Activated B cell treated with CpG ODN at 0.5 μM for 24 hours (primary cell): Measurements from ENCODE around the gene GALNT6. TPM values are rescaled to one million over a fixed set of nuclear protein-coding genes. Genes with fewer than 3 reads are reported as not detected.

Experiments
- ATAC-seq: fragments of 200-7000 bp; cut with Tn5 transposase; one replicate; pipeline ENCODE4 v1.10.0; 2021; ENCODE audit warnings: low read depth, mild to moderate bottlenecking, moderate library complexity
- CTCF ChIA-PET: fragments of 350-600 bp; sonication (Branson Sonifier 250); formaldehyde crosslinking; loops from one replicate; lab custom pipeline; 2021; ENCODE audit warnings: antibody characterized with exemption; lab: Charles Lee
- POLR2A ChIA-PET: fragments of 350-600 bp; sonication (Branson Sonifier 250); formaldehyde crosslinking; loops from one replicate; lab custom pipeline; 2021; ENCODE audit warnings: antibody characterized with exemption; lab: Charles Lee
- DNase-seq: peaks from one replicate; pipeline ENCODE4 v3.0.0; 2022
- H3K27ac Mint-ChIP-seq: one replicate; pipeline ENCODE4 v1.8.0; 2020; ENCODE audit warnings: mixed read lengths
- H3K27me3 Mint-ChIP-seq: one replicate; pipeline ENCODE4 v1.8.0; 2021; ENCODE audit warnings: mixed read lengths
- H3K36me3 Mint-ChIP-seq: one replicate; pipeline ENCODE4 v1.8.0; 2021; ENCODE audit warnings: low read depth, mixed read lengths
- H3K4me1 Mint-ChIP-seq: one replicate; pipeline ENCODE4 v1.8.0; 2021; ENCODE audit warnings: mixed read lengths
- H3K4me3 Mint-ChIP-seq: one replicate; pipeline ENCODE4 v1.8.0; 2020; ENCODE audit warnings: mild to moderate bottlenecking, mixed read lengths
- H3K9me3 Mint-ChIP-seq: one replicate; pipeline ENCODE4 v1.8.0; 2020; ENCODE audit warnings: mixed read lengths
- intact Hi-C: fragments of 100-400 bp; cut with micrococcal nuclease; formaldehyde crosslinking; loops from one replicate; pipeline ENCODE4 v1.15.1; 2024
- total RNA-seq: library from RNA; stranded (reverse); gene quantifications from 2 replicates; pipeline ENCODE4 v1.2.3, GENCODE V29; 2022
- TF ChIP-seq, protein P1 (sequence below): fragments of 200-600 bp; IDR thresholded peaks from one replicate; pipeline ENCODE4 v1.8.0; 2022; ENCODE audit warnings: antibody characterized with exemption, mild to moderate bottlenecking

The GALNT6 gene
- total RNA-seq, 1 donor from 2014 or later, result 24.4 TPM

DNA sequence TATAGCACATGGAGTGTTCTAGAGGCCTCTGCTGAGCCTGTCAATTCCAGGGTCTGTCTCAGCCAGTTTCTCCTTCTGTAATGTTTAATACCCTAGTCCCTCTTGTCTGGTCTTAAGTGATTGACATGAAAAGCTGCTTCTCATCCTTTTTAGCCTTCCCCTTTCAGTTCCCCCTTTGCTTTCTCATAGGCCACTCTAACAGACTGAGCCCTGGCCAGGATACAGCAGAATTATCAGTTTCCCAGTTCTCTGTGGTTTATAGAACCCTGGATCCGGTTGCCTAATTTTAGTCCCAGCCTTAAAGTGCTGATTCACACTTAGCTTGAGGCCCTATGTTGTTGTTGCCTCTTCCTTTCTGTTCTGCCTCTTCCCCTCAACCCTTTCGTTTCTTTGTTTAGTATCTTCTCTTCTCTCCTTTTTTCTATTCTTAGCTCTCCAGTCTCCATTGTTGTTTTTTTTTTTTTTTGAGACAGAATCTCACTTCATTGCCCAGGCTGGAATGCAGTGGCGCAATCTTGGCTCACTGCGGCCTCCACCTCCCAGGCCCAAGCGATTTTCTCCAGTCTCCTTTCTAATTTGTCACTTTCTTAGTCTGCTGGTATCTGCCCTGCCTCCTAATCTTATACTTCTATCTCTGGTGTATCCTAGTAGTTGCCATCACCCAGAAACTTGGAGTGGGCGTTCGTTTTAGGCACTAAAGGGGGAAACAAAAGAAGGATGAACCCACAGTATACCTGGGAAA, 64.3 kb downstream of the GALNT6 start:
- H3K36me3 Mint-ChIP-seq, result peaks cover 3% of the 10 kb centered on the region
- H3K9me3 Mint-ChIP-seq, result no peaks in the 10 kb centered on the region
- DNase-seq (no peak), ATAC-seq (peak; percentile 41)
- CTCF ChIA-PET, result interaction anchor here (1.3 to 2.9 kb wide), 2 partner anchors 13 to 14 kb away, joined by 3 to 18 read pairs; no protein-coding TSS in a partner anchor
- TF ChIP-seq, protein P1, sequence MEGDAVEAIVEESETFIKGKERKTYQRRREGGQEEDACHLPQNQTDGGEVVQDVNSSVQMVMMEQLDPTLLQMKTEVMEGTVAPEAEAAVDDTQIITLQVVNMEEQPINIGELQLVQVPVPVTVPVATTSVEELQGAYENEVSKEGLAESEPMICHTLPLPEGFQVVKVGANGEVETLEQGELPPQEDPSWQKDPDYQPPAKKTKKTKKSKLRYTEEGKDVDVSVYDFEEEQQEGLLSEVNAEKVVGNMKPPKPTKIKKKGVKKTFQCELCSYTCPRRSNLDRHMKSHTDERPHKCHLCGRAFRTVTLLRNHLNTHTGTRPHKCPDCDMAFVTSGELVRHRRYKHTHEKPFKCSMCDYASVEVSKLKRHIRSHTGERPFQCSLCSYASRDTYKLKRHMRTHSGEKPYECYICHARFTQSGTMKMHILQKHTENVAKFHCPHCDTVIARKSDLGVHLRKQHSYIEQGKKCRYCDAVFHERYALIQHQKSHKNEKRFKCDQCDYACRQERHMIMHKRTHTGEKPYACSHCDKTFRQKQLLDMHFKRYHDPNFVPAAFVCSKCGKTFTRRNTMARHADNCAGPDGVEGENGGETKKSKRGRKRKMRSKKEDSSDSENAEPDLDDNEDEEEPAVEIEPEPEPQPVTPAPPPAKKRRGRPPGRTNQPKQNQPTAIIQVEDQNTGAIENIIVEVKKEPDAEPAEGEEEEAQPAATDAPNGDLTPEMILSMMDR, result no peak
- intact Hi-C loops, result loop anchor here (10.0 kb wide), 3 partner anchors 242 to 812 kb away; partner anchors contain the start of gene CSRNP2
- H3K4me1 Mint-ChIP-seq, result peaks cover 81% of the 10 kb centered on the region
- H3K4me3 Mint-ChIP-seq, result peak overlapping the region; percentile 62
- H3K27me3 Mint-ChIP-seq, result no peaks in the 10 kb centered on the region
- peak overlapping the region; percentile 72 for H3K27ac Mint-ChIP-seq
- POLR2A ChIA-PET, result interaction anchor here (0.7 to 1.8 kb wide), 10 partner anchors 14 to 400 kb away, joined by 3 to 13 read pairs (median 4); partner anchors contain the start of gene DAZAP2

DNA sequence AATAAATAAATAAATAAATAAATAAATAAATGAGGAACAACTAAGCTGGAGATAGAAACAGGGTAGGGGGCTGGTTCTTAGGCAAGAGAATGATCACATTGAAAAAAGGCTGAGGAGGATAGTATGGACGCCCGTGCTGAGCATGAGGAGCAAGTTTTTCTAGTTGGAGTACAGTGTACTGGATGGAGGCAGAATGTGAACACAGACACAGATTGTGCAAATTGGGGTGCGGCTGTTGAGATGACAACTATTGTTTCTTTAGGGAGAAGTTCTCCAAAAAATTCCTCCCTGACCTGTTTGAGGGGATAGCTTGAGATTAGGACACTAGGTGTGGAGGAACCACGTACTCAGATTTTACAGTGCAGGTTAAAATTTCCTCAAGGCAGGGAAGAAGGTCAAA, 66.3 kb downstream of the GALNT6 start:
- peaks cover 7% of the 10 kb centered on the region for H3K36me3 Mint-ChIP-seq
- ATAC-seq, result no peak
- H3K4me1 Mint-ChIP-seq, result peaks cover 95% of the 10 kb centered on the region
- H3K9me3 Mint-ChIP-seq, result no peaks in the 10 kb centered on the region
- ChIA-PET POLR2A (interaction anchor here (0.6 to 4.7 kb wide), 5 partner anchors 18 to 86 kb away, joined by 3 to 21 read pairs (median 6); partner anchors contain the start of genes DAZAP2, GALNT6 and SMAGP), CTCF (interaction anchor here (8.2 kb wide), 1 partner anchor 16 kb away, joined by 42 read pairs; no protein-coding TSS in a partner anchor)
- intact Hi-C loops, result loop anchor here (1.0 to 10.0 kb wide), 6 partner anchors 16 to 810 kb away; partner anchors contain the start of genes CSRNP2 and DAZAP2
- H3K27me3 Mint-ChIP-seq, result no peaks in the 10 kb centered on the region
- H3K4me3 Mint-ChIP-seq, result peak overlapping the region; percentile 52
- TF ChIP-seq, protein P1, result no peak
- peak overlapping the region; percentile 73 for H3K27ac Mint-ChIP-seq
- DNase-seq, result no peak

DNA sequence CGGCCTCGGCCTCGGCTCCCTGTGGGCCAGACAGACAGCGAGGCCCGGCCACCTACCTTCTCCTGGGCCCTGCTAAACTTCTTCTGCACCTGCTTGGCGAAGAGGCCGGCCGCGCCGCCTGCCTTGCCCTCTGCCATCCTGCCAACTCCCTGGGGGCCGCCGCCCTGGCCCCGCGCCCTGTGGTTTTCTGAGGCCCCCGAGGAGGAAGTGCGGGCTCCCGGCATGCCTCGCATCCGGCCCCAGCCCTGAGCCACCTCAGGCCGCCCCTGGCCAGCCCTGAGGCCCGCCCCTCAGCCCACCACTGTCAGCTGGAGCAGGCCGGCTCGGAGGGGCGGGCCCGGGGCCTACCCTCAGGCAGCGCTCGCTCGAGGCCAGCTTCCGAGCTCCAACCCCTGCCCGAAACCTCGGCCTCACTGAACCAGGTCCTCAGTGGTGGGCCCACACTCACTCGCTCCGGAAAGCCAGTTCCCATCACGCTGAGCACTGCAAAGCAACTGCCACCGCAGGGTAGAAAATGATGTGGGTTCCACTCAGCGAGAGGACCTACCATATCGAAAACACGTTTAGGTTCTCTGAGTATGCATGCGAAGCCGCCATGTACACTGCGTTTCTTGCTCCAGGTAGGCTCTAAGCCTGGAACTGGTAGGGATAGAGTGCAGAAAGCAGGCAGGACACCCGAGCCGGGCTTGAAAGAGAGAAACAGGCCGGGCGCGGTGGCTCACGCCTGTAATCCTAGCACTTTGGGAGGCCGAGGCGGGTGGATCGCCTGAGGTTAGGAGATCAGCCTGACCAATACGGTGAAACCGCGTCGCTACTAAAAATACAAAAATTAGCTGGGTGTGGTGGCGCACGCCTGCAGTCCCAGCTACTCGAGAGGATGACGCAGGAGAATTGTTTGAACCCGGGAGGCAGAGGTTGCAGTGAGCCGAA, 67.0 kb downstream of the GALNT6 start, which contains the start of gene BIN2:
Gene BIN2, minus strand, starts transcription at position 209 of the 930 bp plus-strand sequence. Its CDS starts 72 bp downstream, at position 137.
- ChIA-PET CTCF (interaction anchor here (8.2 kb wide), 1 partner anchor 17 kb away, joined by 42 read pairs; no protein-coding TSS in a partner anchor), POLR2A (interaction anchor here (0.5 to 4.7 kb wide), 9 partner anchors 17 to 376 kb away, joined by 3 to 21 read pairs (median 6); partner anchors contain the start of genes DAZAP2, GALNT6, POU6F1 and SMAGP)

DNA sequence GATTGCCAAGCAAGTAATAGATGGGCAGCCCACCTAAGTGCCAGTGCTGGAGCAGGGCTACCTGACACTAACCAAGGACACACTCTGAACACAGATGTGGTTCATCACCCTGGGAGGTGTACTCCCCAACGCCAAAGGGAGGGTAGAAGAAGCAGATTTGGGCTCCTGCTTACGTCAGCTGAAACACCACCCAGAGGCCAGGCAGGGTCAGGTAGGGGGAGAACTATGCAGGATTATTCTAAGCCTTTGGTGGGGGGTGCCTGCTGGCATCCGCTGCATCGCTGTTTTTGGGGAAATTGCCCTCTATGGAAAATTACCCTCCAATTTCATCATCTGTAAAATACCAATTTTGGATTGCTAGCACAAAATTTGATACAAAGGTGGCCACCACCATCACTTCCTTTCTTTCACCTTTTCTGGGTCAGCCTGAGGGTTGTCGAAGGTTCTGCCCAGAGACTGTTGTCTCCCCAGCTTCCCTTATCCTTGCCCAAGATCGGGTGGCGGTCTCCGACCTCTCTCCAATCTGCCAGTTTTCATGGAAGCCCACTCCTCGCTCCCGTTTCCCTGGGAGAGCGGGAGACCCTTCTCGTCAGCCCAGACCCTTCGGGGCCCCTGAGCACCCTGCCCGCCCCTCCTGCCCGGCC, 67.8 kb downstream of the GALNT6 start:
- H3K27me3 Mint-ChIP-seq, result no peaks in the 10 kb centered on the region
- intact Hi-C loops, result loop anchor here (10.0 kb wide), 3 partner anchors 239 to 809 kb away; partner anchors contain the start of gene CSRNP2

More for the DNA sequence above, 67.0 kb downstream of the GALNT6 start, which contains the start of gene BIN2:
- TF ChIP-seq, protein P1, result no peak
- Mint-ChIP-seq H3K36me3 (peaks cover 7% of the 10 kb centered on the region), H3K9me3 (no peaks in the 10 kb centered on the region), H3K27me3 (no peaks in the 10 kb centered on the region), H3K4me3 (peak within 1 kb of the TSS; percentile 84), H3K4me1 (peaks cover 95% of the 10 kb centered on the region), H3K27ac (peak within 1 kb of the TSS; percentile 95)
- ATAC-seq (peak; percentile 86), DNase-seq (peak; percentile 91)
- intact Hi-C loops, result loop anchor here (1.0 to 10.0 kb wide), 6 partner anchors 17 to 809 kb away; partner anchors contain the start of genes CSRNP2 and DAZAP2

More for the DNA sequence above, 67.8 kb downstream of the GALNT6 start:
- Mint-ChIP-seq H3K4me1 (peaks cover 96% of the 10 kb centered on the region), H3K4me3 (peak overlapping the region; percentile 84), H3K27ac (peak overlapping the region; percentile 95), H3K9me3 (no peaks in the 10 kb centered on the region), H3K36me3 (peaks cover 7% of the 10 kb centered on the region)
- POLR2A ChIA-PET, result interaction anchor here (0.5 to 4.7 kb wide), 8 partner anchors 18 to 376 kb away, joined by 3 to 21 read pairs (median 8); partner anchors contain the start of genes DAZAP2, GALNT6, POU6F1 and SMAGP
- CTCF ChIA-PET, result interaction anchor here (0.9 to 8.2 kb wide), 2 partner anchors 17 to 46 kb away, joined by 3 to 42 read pairs; no protein-coding TSS in a partner anchor
- DNase-seq (no peak), ATAC-seq (peak; percentile 30)
- TF ChIP-seq, protein P1, result no peak
